ENCODE data around the gene MFSD6L.

MFSD6L gene

DNA sequence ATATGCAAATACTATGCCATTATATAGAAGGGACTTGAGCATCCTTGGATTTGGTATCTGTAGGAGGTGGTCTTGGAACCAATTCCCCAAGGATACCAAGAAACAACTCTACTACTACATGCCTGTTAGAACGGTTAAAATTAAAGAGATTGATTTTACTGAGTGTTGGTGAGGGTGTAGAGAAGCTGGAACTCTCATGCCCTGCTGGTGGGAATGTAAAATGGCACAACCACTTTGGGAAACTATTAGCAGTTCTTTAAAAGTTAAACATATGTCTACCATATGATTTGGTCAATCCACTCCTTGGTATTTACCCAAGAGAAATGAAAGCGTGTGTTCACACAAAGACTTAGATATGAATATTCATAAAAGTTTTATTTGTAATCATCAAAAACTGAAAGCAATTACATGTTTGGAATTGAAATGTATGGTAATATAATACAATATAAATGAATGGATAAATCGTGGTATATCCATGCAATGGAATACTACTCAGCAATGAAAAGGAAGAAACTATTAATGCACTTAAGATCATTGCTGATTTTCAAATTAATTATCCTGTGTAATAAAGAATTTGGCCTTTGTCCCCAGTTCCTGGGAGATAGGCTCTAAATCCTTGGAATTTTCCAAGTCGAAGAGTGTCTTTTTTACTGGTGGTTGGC is 7.8 kb downstream of the MFSD6L start:
- no peak for DNase-seq

DNA sequence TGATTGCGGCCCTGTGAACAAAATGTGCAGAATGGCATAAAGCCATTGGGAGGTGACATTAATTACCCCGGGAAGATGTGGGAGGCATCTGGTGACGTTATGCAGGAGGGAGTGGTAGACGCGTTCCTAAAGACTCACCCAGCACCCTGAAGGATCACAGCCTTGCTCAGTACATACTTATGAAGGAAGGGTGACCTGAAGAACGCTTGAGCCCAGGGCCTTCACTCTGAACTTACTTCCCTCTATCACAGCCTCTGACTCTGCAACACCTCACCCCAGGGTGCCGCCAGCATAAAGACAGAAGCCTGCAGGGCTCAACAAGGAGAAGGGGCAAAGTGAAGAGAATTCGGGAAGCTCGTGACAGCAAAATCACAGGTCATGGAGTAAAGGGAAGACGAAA is 9.4 kb downstream of the MFSD6L start:
- no peak for DNase-seq

DNA sequence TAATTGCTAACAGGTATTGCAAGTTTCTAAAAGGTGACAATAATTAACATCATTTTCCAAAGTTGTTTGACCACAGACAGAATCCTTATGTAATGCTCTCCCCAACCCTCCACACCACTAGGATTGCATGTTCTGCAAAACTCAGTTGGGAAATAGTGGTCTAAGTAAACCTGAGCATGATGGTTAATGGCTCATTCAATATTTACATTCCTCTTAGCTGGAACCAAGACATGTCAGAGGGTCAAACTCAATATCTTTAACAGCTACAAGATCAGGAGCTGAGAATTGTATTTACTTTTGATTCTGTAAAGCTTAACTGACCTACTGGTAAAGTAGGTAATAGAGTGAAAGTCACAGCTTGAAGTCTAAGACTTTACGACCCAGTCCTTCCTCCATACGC is 10.2 kb downstream of the MFSD6L start:
- DNase-seq, result no peak

DNA sequence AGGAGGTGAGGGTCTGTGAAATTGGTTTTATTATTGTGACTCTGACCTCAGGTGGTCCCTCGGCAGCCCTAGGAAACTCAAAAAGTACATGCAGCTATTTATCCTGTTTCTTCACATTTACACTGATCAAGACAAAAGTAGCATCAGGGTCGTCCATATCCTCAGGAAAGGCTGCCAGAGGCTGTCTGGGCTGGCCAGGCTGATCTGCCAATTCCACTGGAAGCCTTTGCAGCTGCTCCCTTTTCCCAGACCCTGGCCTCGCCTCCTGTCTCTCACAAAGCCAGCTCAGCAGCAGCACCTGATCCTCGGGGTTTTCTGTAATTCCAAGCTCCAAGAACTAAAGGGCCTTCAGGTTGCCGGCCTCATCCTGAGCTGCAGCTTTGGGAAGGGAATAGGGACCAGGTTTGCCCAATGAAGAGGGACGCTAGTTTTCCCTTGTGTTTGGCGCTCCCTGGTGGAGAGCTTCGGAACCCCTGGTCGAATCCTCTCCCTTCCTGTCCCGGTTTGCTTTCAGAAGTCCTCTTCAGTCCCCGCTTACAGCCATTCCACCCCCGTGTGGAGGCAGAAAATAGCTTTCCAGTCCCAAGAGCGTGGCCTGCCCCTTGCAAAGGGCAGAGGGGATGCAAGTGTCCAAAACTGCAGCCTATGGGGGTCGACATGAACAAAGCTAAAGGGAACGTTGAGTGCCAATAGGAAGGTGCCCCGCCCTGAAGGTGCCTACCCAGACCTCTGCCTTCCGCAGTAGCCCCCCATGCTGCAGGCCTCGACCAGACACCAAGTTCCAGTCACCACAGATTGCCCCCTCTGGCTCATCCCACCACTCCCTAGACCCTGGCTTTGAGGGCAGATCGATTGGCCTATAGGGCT is 13.4 kb downstream of the MFSD6L start:
- DNase-seq, result peak in 4 of 5 experiments; percentile 24 to 41 (median 36)

DNA sequence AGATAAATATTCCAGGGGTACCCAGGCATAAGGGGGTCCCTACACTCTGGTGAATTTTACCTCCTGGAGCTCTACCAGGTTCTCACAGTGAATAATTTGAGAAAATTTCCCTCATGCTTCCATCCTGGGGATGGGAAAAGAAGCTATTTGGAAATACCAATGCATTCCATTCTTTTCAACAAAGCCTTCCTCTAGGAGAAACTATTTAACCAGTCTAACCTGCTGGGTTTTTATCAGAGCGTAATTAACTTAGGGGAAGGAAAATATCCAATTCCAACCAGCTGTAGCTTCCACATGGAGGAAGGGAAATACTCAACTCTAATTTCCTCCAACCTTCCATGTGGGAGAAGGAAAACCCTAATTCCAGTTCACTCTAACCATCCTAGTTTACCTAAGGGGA is 17.0 kb downstream of the MFSD6L start:
- no peak for DNase-seq

DNA sequence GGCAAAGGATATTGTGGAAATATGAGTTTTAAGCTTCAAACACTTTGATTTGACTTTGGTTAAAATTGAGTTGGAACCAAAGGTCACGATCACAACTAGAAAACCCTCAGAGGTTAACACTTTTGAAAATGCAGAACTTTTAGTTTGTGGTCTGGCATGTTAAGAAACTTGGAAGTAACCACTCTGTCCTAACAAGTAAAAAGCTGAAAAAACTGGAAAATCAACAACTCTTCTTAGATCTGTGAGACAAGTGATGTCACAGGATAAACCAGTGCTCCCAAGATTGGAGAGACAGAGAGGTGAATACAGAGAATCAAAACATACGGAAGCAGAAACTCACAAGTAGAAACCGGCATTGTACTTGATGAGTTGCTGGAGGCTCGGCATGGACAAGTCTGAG is 17.4 kb downstream of the MFSD6L start:
- DNase-seq, result no peak

DNA sequence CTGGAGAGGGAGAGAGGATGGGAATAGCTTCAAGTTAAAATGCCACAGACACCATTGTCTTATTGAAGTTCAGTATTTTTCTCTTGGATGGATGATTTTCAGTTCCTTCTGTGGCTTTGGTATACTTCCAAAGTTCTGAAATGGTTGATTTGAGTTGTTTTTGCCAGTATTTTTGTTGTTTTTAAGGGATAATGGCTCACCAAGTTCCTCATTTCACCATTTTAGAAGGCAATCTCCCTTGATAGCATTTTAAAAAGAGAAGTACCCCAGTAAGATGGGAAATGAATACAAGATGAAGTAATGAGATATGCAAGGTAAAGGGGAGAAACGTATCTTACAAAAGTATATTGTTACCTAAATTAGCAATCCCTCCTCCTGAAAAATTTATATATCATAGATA is 22.3 kb downstream of the MFSD6L start:
- no peak for DNase-seq

DNA sequence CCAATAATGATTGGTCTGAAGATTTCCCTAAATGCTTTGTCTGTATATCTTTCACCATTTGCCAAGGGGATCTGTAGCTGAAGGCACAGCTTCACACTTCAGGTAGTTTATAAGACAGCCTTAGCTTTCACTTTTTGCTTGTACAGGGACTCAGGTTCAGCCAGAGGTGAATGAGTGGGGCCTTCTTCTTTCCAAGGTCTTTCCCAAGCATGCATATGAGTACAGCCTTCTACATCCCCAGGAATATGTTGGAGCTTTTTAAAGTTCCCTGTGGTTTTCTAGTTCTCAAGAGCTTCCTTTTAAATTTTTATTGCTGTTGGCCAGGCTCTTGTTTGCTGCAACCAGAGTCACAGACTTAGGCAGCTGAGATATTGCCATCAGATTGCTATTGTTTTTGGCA is 22.9 kb downstream of the MFSD6L start:
- DNase-seq, result no peak

DNA sequence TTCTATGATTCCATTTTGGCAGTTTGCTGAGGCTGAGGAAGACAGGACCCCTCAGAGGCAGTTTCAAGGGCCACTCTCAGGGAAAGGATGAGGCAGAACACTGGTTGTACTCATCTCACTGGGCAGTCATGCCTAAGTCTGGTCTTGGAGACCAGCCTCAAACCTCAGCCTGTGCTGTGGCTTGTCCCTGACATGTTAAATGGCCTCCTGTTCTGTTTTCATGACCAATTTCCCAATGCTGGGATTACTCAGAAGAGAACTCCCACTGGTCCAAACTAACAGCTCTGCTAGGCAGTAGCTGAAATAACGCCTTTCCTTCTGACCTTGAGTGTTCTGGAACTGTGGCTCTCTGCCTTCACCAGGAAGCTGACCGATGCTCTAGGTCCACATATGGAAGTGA is 32.4 kb downstream of the MFSD6L start:
- no peak for DNase-seq

DNA sequence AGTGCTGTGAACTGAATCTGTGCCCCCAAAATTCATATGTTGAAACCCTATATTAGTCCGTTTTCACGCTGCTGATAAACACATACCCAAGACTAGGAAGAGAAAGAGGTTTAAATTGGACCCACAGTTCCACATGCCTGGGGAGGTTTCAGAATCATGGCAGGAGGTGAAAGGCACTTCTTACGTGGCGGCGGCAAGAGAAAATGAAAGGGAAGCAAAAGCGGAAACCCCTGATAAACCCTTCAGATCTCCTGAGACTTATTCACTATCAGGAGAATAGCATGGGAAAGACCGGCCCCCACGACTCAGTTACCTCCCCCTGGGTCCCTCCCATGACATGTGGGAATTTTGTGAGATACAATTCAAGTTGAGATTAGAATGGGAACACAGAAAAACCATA is 37.2 kb downstream of the MFSD6L start:
- DNase-seq, result no peak

DNA sequence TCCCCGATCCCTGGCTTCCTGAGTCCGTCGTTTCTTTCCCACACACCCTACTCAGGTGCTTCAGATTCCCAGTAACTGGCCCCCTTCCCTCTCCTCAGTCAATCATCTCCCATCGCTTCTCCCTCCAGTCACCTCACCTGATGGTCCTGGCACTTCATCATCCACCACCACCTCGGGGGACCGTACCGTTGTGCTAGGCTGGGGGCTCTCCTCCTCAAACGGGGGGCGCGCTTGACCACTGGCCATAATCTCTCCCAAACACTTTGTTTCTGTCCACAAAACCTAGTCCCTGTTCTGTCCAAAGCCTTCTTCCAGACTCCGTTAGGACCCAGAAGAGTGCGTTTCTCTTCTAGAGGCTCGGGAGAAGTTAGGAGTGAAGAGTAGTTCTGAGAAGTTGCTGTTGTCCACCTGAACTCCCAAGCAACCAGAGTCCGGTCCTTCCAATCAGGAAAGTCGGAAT is 41.0 kb downstream of the MFSD6L start, which contains the start of gene SPDYE4:
SPDYE4 (minus strand) TSS at position 410 of the 460 bp plus-strand sequence; CDS start at position 246, 164 bp downstream.
- DNase-seq, result no peak

DNA sequence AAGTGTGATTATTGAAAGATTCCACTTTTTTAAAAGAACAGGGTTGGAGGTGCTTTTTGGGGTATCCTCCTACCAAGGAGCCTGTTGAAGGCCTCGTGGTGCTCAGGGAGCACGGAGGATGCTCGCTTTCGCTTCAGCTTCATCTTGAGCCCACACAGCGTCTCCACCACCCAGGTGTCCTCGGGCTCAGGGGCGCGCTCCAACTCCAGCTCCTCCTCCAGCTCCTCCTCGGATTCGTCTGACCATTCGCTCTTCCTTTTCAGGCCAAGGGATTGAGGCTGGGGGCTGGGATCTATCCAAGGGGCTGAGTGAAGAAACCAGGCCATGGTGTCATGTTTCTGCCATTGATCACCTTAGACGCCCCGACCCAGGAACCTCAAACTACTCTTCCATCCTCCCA is 42.0 kb downstream of the MFSD6L start:
- no peak for DNase-seq

DNA sequence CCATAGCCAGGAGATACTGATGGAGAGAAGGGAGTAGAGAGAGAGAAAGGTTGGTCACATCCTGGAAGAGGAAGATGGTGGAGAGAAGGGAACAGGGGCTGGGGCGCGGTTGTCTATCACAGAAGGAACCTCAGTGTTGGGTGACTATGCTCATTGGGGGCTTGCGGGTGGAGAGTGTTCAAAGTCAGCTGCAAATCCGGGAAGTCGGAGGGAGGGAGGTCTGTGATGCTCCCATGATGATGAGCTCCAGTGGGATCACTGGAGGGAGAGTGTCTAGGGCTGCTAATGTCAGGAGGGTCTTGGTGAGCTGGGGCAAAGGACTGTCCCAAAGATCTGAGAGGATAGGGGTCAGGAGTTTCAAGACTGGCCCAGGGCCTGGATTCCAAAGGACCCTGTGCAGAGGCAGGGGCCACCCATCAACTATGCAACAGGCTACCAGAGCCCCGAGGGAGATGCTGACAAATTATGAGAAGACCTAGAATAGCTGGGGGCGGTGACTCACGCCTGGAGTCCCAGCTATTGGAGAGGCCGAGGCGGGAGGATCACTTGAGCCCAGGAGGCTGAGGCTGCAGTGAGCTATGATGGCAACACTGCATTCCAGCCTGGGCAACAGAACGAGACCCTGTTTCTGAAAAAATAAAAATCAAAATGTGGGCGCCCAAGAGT is 43.4 kb downstream of the MFSD6L start:
- DNase-seq, result no peak

DNA sequence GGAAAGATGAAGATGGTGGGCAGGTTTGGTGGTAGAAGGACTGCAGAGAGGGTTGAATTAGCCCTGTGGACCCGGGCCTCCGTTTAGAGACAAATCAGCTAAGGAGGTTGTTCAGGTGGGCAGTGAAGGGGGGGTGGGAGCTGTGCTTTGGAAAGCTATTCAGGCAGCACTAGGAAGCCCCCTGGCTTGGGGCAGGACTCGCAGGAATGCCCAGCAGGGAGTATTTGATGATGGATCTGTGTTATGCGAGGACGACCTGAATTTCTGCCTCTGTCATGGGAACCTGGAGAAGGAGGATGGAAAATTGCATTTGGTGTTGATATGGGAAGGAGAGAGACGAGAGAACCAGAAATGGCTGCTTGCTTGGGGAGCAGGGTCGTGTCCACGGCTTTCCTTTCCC is 44.3 kb downstream of the MFSD6L start:
- DNase-seq, result no peak

DNA sequence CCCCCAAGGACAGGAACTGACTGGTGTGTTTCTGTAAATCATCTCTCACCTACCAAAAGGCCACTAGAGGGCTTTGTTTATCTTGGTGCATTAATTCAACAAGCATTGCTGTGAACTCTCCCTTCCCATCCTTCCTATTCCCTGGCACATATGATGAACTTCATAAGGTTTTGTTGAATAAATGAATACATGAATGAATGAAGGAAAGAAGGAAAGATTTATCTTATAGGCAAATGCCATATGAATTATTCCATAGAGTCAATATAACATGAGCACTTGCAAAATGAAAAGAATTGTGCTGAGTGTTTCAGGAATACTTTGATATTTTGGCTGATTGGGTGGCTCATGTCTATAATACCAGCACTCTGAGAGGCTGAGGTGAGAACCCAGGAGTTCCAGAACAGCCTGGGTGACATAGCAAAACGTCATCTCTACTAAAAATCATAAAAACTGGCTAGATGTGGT is 45.2 kb downstream of the MFSD6L start:
- DNase-seq, result peak in 1 of 5 experiments; percentile 24

DNA sequence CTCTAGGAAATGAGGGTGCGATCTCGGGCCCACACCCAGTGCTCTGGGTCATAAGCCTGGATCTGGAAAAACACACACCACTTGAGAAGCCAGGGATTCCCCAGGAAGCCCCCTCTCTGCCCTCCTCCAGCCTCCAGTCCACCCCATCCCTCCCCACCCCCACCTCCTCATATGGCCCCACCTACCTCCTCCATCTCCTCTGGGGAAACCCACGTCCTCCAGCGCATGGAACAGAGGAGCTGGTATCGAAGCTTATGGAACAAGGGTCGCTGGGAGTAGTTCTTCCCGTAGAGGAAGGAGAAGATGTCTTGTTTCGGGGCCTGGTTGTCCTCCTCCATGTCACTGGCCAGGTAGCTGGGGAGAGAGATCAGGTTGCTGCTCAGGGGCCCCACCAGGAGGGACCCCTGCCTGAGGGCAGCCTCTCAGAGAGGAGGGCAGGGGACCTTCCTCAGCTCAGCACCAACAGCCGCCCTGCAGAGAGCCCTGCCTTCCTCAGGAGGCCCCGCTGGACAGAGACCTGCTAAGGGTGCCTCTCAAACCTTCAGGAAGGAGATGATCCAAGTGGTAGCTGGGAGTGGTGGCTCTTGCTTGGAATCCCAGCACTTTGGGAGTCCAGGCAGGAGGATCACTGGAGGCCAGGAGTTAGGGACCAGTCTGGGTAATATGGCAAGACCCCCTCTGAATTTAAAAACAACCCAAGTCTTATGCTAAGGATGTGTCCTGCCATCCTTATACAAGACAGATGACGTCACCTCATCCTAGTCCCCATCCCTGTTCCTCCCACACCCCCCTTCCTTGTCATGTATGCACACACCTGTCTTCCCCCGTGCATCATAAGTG is 45.8 kb downstream of the MFSD6L start:
- no peak for DNase-seq

DNA sequence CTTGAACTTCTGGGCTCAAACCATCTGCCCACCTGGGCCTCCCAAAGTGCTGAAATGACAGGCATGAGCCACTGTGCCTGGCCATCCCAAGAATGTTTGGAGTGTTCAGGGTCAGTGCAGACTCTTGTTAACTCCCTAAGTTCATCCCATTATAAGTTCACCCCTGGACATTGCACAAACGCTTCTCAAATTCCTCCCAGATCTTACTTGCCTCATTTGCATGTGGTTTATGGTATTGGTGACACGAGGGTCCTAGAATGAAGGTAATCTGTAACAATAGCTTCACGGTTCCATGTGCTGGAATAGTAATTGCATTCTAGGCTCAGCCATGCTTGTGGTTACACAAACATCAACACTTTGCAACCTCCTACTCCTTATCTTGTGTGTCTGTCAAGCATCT is 49.5 kb downstream of the MFSD6L start:
- no peak for DNase-seq

DNA sequence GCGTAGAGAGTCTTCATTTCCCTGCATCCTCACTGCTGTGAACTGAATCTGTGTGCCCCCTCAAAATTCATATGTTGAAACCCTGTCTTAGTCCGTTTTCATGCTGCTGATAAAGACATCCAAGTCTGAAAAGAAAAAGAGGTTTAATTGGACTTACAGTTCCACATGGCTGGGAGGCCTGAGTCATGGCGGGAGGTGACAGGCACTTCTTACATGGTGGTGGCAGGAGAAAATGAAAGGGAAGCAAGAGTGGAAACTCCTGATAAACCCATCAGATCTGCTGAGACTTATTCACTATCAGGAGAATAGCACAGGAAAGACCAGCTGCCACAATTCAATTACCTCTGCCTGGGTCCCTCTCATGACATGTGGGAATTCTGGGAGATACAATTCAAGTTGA is 51.4 kb downstream of the MFSD6L start:
- no peak for DNase-seq
